DMS53 treated with DMSO at 0.1 percent for 48 hours (cell line): Measurements from ENCODE around the gene AMBRA1.

ENCODE experiments used
- DNase-seq: peaks from one replicate; lab custom pipeline; 2025; ENCODE audit not compliant: unreplicated experiment; lab: John Stamatoyannopoulos, UW

The AMBRA1 gene

GRCh38 chr11:46574656-46575055 lies 19.2 kb downstream of the AMBRA1 start:
- DNase-seq: no peak

GRCh38 chr11:46570790-46571398 lies 22.9 kb downstream of the AMBRA1 start:
- DNase-seq: no peak

- DNase-seq: no peak
Observed at GRCh38 chr11:46565232-46565840, 28.5 kb downstream of the AMBRA1 start.

GRCh38 chr11:46564459-46564858 lies 29.4 kb downstream of the AMBRA1 start:
- no peak for DNase-seq

GRCh38 chr11:46562527-46562926 lies 31.3 kb downstream of the AMBRA1 start:
- DNase-seq: no peak

- no peak for DNase-seq
Observed at GRCh38 chr11:46560300-46560991, 33.4 kb downstream of the AMBRA1 start.

GRCh38 chr11:46559815-46560214 lies 34.0 kb downstream of the AMBRA1 start:
- DNase-seq: no peak

- peak; percentile 29 for DNase-seq
Observed at GRCh38 chr11:46557684-46558151, 36.1 kb downstream of the AMBRA1 start.

GRCh38 chr11:46555267-46556054 lies 38.4 kb downstream of the AMBRA1 start:
- DNase-seq: no peak

GRCh38 chr11:46554213-46555147 lies 39.3 kb downstream of the AMBRA1 start:
- DNase-seq: peak; percentile 38

- DNase-seq: no peak
Observed at GRCh38 chr11:46553814-46554212, 40.0 kb downstream of the AMBRA1 start.

GRCh38 chr11:46551261-46551660 lies 42.6 kb downstream of the AMBRA1 start:
- DNase-seq: no peak

GRCh38 chr11:46547579-46547978 lies 46.2 kb downstream of the AMBRA1 start:
- DNase-seq: no peak

GRCh38 chr11:46543564-46543963 lies 50.3 kb downstream of the AMBRA1 start:
- DNase-seq: no peak

GRCh38 chr11:46541593-46542371 lies 52.0 kb downstream of the AMBRA1 start:
- DNase-seq: no peak

GRCh38 chr11:46540807-46541206 lies 53.0 kb downstream of the AMBRA1 start:
- no peak for DNase-seq

- peak; percentile 61 for DNase-seq
Observed at GRCh38 chr11:46537537-46538295, 56.1 kb downstream of the AMBRA1 start.

- DNase-seq: no peak
Observed at GRCh38 chr11:46537121-46537520, 56.7 kb downstream of the AMBRA1 start.

GRCh38 chr11:46535688-46536087 lies 58.1 kb downstream of the AMBRA1 start:
- no peak for DNase-seq
